ENCODE data around the gene TXNDC12.

GRCh38 chr1:52056163-52056936 lies 1.4 kb upstream of the TXNDC12 start, which contains the start of gene BTF3L4:
- TF ChIP-seq CTCF (IDR thresholded peaks at IDR 0.05) (no peak), POLR2A (IDR thresholded peaks at IDR 0.05) (peak; percentile 25 to 69), POLR2AphosphoS5 (IDR thresholded peaks at IDR 0.05) (peak; percentile 68 to 94 (median 78))

Measured in sigmoid colon (tissue), 4 donors.